H1 (cell line): ENCODE measurements around the gene ST3GAL3. TPM values are rescaled to one million over a fixed set of nuclear protein-coding genes. Genes with fewer than 3 reads are reported as not detected.

Experiments used
- CTCF ChIA-PET: fragments of 300-600 bp; sonication (Branson Sonifier 250); formaldehyde crosslinking; loops from one replicate; lab custom pipeline; 2021; ENCODE audit not compliant: partially characterized antibody; lab: Charles Lee
- POLR2A ChIA-PET: fragments of 300-600 bp; sonication (Branson Sonifier 250); formaldehyde crosslinking; loops from one replicate; lab custom pipeline; 2021; ENCODE audit warnings: inconsistent platforms; ENCODE audit not compliant: partially characterized antibody; lab: Charles Lee
- DNase-seq, 2 experiments: peaks; one replicate each; pipeline versions ENCODE4 v3.0.0 to v3.0.0-alpha.2; 2010 to 2022; ENCODE audit warnings: low spot score in 2 of 2, low read depth in 1 of 2, mixed read lengths in 1 of 2
- FAIRE-seq: peaks from 2 replicates; lab custom pipeline; 2011; peaks lifted over from hg19 to GRCh38; lab: Jason Lieb, UNC
- H2AFZ ChIP-seq: 2 replicates; pipeline ENCODE4 v1.8.1; 2012; ENCODE audit warnings: low read length, inconsistent platforms
- H2AK5ac ChIP-seq: 2 replicates; pipeline ENCODE4 v1.6.1; 2013; ENCODE audit warnings: low read depth, low read length
- H2BK120ac ChIP-seq: replicated peaks from 2 replicates; pipeline ENCODE3; 2013; ENCODE audit warnings: low read depth, low read length, inconsistent platforms
- H2BK12ac ChIP-seq: 2 replicates; pipeline ENCODE4 v1.6.1; 2013; ENCODE audit warnings: low read depth, low read length
- H2BK15ac ChIP-seq: 2 replicates; pipeline ENCODE4 v1.6.1; 2013; ENCODE audit warnings: low read length
- H2BK20ac ChIP-seq: 2 replicates; pipeline ENCODE4 v1.6.1; 2013; ENCODE audit warnings: low read length
- H2BK5ac ChIP-seq: 2 replicates; pipeline ENCODE4 v1.6.1; 2013; ENCODE audit warnings: low read depth, low read length
- H3K14ac ChIP-seq: 2 replicates; pipeline ENCODE4 v1.6.1; 2013; ENCODE audit warnings: inconsistent platforms; ENCODE audit not compliant: insufficient read length
- H3K18ac ChIP-seq: 2 replicates; pipeline ENCODE4 v1.6.1; 2013; ENCODE audit warnings: low read length; ENCODE audit errors: extremely low read depth
- H3K23ac ChIP-seq: 2 replicates; pipeline ENCODE4 v1.6.1; 2013; ENCODE audit warnings: inconsistent platforms; ENCODE audit not compliant: insufficient read length
- H3K23me2 ChIP-seq: 2 replicates; pipeline ENCODE4 v1.6.1; 2013; ENCODE audit warnings: low read depth, low read length
- H3K27ac ChIP-seq: 2 replicates; pipeline ENCODE4 v1.6.1; 2011; ENCODE audit warnings: low read depth, low read length, inconsistent platforms
- H3K27me3 ChIP-seq, 4 experiments: replicated peaks in 1 of 4; 1 replicate in 1 of 4; 2 replicates in 3 of 4; pipeline versions ENCODE4 v1.6.1 to v1.8.1; 2011 to 2013; ENCODE audit warnings: low read length in 3 of 4, mild to moderate bottlenecking in 3 of 4, inconsistent platforms in 2 of 4, mixed read lengths in 2 of 4, moderate library complexity in 1 of 4; ENCODE audit not compliant: control insufficient read depth in 3 of 4, insufficient read depth in 3 of 4; ENCODE audit errors: extremely low read depth in 1 of 4
- H3K36me3 ChIP-seq, 4 experiments: 2 replicates each; pipeline versions ENCODE4 v1.6.1 to v1.8.1; 2011 to 2013; ENCODE audit warnings: mild to moderate bottlenecking in 4 of 4, low read length in 3 of 4, moderate library complexity in 2 of 4, control low read depth in 1 of 4, inconsistent platforms in 1 of 4; ENCODE audit not compliant: insufficient read depth in 4 of 4, control insufficient read depth in 2 of 4
- H3K4ac ChIP-seq: replicated peaks from 2 replicates; pipeline ENCODE3; 2013; ENCODE audit warnings: low read length, low read depth, mixed read lengths, inconsistent platforms; ENCODE audit not compliant: insufficient read length
- H3K4me1 ChIP-seq, 4 experiments: replicated peaks in 1 of 4; 1 replicate in 1 of 4; 2 replicates in 3 of 4; pipeline versions ENCODE4 v1.6.1 to v1.8.1; 2011 to 2013; ENCODE audit warnings: low read length in 3 of 4, inconsistent platforms in 2 of 4, mixed read lengths in 1 of 4; ENCODE audit not compliant: insufficient read depth in 4 of 4, control insufficient read depth in 3 of 4
- H3K4me2 ChIP-seq, 2 experiments: 2 replicates each; pipeline versions ENCODE4 v1.6.1 to v1.8.1; 2011 to 2013; ENCODE audit warnings: low read depth in 2 of 2, low read length in 2 of 2, control low read depth in 1 of 2, inconsistent platforms in 1 of 2, mild to moderate bottlenecking in 1 of 2; ENCODE audit not compliant: insufficient read depth in 1 of 2
- H3K4me3 ChIP-seq, 4 experiments: fragments of 200-600, 300-600 bp in 1 of 4; sonication (generic), shearing (Covaris generic), sonication (Bioruptor Twin) in 1 of 4; 2 replicates each; pipeline versions ENCODE4 v1.5.1 to v1.8.1; 2011 to 2016; ENCODE audit warnings: low read length in 4 of 4, low read depth in 3 of 4, control low read depth in 2 of 4, inconsistent platforms in 2 of 4, mild to moderate bottlenecking in 2 of 4, mixed read lengths in 1 of 4, moderate library complexity in 1 of 4; ENCODE audit not compliant: insufficient read depth in 2 of 4; ENCODE audit errors: extremely low read depth in 1 of 4
- H3K56ac ChIP-seq: replicated peaks from 2 replicates; pipeline ENCODE3; 2013; ENCODE audit warnings: low read depth, mild to moderate bottlenecking, mixed read lengths, low read length, inconsistent platforms; ENCODE audit not compliant: insufficient read length
- H3K79me1 ChIP-seq: 2 replicates; pipeline ENCODE4 v1.6.1; 2013; ENCODE audit warnings: low read depth, low read length, control low read depth
- H3K79me2 ChIP-seq, 2 experiments: 2 replicates each; pipeline versions ENCODE4 v1.6.1 to v1.8.1; 2012 to 2013; ENCODE audit warnings: low read length in 2 of 2, mild to moderate bottlenecking in 2 of 2, inconsistent platforms in 1 of 2; ENCODE audit not compliant: insufficient read depth in 2 of 2, control insufficient read depth in 1 of 2
- H3K9ac ChIP-seq, 4 experiments: replicated peaks in 1 of 4; 1 replicate in 1 of 4; 2 replicates in 3 of 4; pipeline versions ENCODE4 v1.6.1 to v1.8.1; 2011 to 2013; ENCODE audit warnings: low read depth in 3 of 4, low read length in 3 of 4, control low read depth in 2 of 4, mild to moderate bottlenecking in 2 of 4, moderate library complexity in 2 of 4, inconsistent platforms in 1 of 4; ENCODE audit errors: extremely low read depth in 1 of 4
- H3K9me3 ChIP-seq, 2 experiments: 2 replicates each; pipeline versions ENCODE4 v1.6.1 to v1.8.1; 2012 to 2013; ENCODE audit warnings: mild to moderate bottlenecking in 2 of 2, moderate library complexity in 2 of 2, control low read depth in 1 of 2, inconsistent platforms in 1 of 2, low read depth in 1 of 2, low read length in 1 of 2, mixed read lengths in 1 of 2; ENCODE audit not compliant: insufficient read depth in 2 of 2
- H4K20me1 ChIP-seq, 2 experiments: replicated peaks in 1 of 2; 2 replicates each; pipeline versions ENCODE3 to v1.8.1; 2011 to 2013; ENCODE audit warnings: inconsistent platforms in 2 of 2, low read length in 2 of 2, mild to moderate bottlenecking in 1 of 2; ENCODE audit not compliant: insufficient read depth in 2 of 2, control insufficient read depth in 1 of 2
- H4K5ac ChIP-seq: 2 replicates; pipeline ENCODE4 v1.6.1; 2013; ENCODE audit warnings: low read length, low read depth, mixed read lengths, inconsistent platforms; ENCODE audit not compliant: insufficient read length
- H4K8ac ChIP-seq: 2 replicates; pipeline ENCODE4 v1.8.0; 2013; ENCODE audit warnings: mild to moderate bottlenecking, moderate library complexity, low read length, inconsistent platforms; ENCODE audit not compliant: insufficient read depth; ENCODE audit errors: extremely low read depth
- H4K91ac ChIP-seq: replicated peaks from 2 replicates; pipeline ENCODE3; 2013; ENCODE audit warnings: low read length, mixed read lengths, inconsistent platforms; ENCODE audit not compliant: insufficient read length
- HDAC2 ChIP-seq, 2 experiments: fragments of 300-600 bp in 1 of 2; sonication (generic) in 1 of 2; IDR thresholded peaks; 2 replicates each; pipeline ENCODE4 v1.6.1; 2011 to 2012; ENCODE audit warnings: low read depth in 2 of 2, low read length in 2 of 2, mild to moderate bottlenecking in 2 of 2, moderate library complexity in 2 of 2, borderline replicate concordance in 1 of 2, inconsistent platforms in 1 of 2
- HDAC6 ChIP-seq: IDR thresholded peaks from one replicate; pipeline ENCODE4 v1.7.1; 2012; ENCODE audit warnings: low read depth, mild to moderate bottlenecking, inconsistent platforms, low read length, moderate library complexity
- JUN ChIP-seq: IDR thresholded peaks from 2 replicates; pipeline ENCODE4 v1.6.1; 2011; ENCODE audit warnings: low read depth, mild to moderate bottlenecking, improper control_type of control experiment, low read length
- KDM5A ChIP-seq: fragments of 200-600 bp; IDR thresholded peaks from 2 replicates; pipeline ENCODE4 v1.7.1; 2012; ENCODE audit warnings: mild to moderate bottlenecking, low read length, inconsistent platforms, mixed read lengths
- NANOG ChIP-seq: IDR thresholded peaks from 2 replicates; pipeline ENCODE4 v1.6.1; 2011; ENCODE audit warnings: low read length, low read depth, mild to moderate bottlenecking, inconsistent platforms; ENCODE audit not compliant: insufficient read depth, poor library complexity, severe bottlenecking
- RAD21 ChIP-seq, 2 experiments: IDR thresholded peaks in 1 of 2; conservative IDR thresholded peaks in 1 of 2; 2 replicates each; pipeline ENCODE4 v1.6.1; 2011; ENCODE audit warnings: low read depth in 2 of 2, low read length in 2 of 2, improper control_type of control experiment in 1 of 2, inconsistent platforms in 1 of 2, mild to moderate bottlenecking in 1 of 2, moderate library complexity in 1 of 2
- RFX5 ChIP-seq: IDR thresholded peaks from 2 replicates; pipeline ENCODE4 v1.6.1; 2011; ENCODE audit warnings: low read depth, low read length, improper control_type of control experiment, borderline replicate concordance
- RNF2 ChIP-seq: fragments of 200-900, 300-1000 bp; sonication (generic); IDR thresholded peaks from 2 replicates; pipeline ENCODE4 v1.7.1; 2016; ENCODE audit warnings: borderline replicate concordance, low read depth, mild to moderate bottlenecking, antibody characterized with exemption, low read length; ENCODE audit not compliant: poor library complexity, severe bottlenecking; ENCODE audit errors: missing control alignments
- RXRA ChIP-seq: IDR thresholded peaks from 2 replicates; pipeline ENCODE4 v1.6.1; 2011; ENCODE audit warnings: low read depth, mild to moderate bottlenecking, low read length, moderate library complexity; ENCODE audit not compliant: insufficient read depth
- TBP ChIP-seq: IDR thresholded peaks from 2 replicates; pipeline ENCODE4 v1.6.1; 2011; ENCODE audit warnings: low read depth, low read length, improper control_type of control experiment
- ZNF274 ChIP-seq: IDR thresholded peaks from 2 replicates; pipeline ENCODE4 v1.7.0; 2012; ENCODE audit warnings: low read length, borderline replicate concordance; ENCODE audit errors: extremely low read depth
- WGBS, 2 experiments: shearing (Covaris generic) in 1 of 2; methylation state at CpG; one replicate each; pipeline versions ENCODE4 v1.1.6 to v1.1.7; 2013 to 2015; ENCODE audit warnings: low lambda C conversion rate in 2 of 2, mixed read lengths in 2 of 2, inconsistent platforms in 1 of 2, low coverage in 1 of 2, missing lambda C conversion rate in 1 of 2; ENCODE audit not compliant: insufficient replicate concordance in 2 of 2, insufficient coverage in 1 of 2, insufficient read length in 1 of 2; ENCODE audit errors: extremely low coverage in 1 of 2, missing lambda C conversion rate in 1 of 2; 5-methylcytosine and 5-hydroxymethylcytosine counted together
- polyA plus RNA-seq, 7 experiments: library from polyadenylated mRNA; depleted of rRNA in 3 of 7; stranded (reverse) in 5 of 7; unstranded in 2 of 7; fragments of >200 nt in 5 of 7; fragments of 200-250 nt in 2 of 7; gene quantifications; 1 replicate in 5 of 7; 2 replicates in 1 of 7; 4 replicates in 1 of 7; pipeline versions ENCODE4 v1.2.1 to v1.2.3, GENCODE V29; 2011 to 2013; ENCODE audit warnings: missing spikeins in 2 of 7, mixed read lengths in 2 of 7
- total RNA-seq: library from RNA; stranded (reverse); fragmentation: NEBNext Ultra II Directional; extraction: Animal tissue kit (Norgen Biotek cat#: 25700); gene quantifications from 2 replicates; pipeline ENCODE4 v1.2.1, GENCODE V29; 2021
- TF ChIP-seq, protein P1 (sequence below): IDR thresholded peaks from 2 replicates; pipeline ENCODE4 v1.6.1; 2011; ENCODE audit warnings: low read length, improper control_type of control experiment

The ST3GAL3 gene
- total and polyA plus RNA-seq, 2 of the 8 experiments (the other 6 are each of a cell fraction or from before 2014, with no cell fraction given) = 6.8 to 7.0 TPM

DNA sequence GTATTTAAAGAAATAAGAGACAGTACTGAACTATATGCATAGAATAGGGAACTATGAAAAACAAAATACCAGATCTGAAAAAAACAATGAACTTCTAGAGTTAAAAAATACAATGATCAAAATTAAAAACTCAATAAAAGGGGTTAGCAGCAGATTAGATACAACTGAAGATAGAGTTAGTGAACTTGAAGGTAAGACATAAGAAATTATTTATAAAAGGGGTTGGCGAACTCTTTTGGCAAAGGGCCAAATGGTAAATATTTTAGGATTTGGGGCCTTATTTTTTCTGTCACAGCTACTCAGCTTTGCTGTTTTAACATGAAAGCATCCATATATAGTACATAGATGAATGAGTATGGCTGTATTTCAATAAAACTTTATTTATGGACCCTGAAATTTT, 111.4 kb downstream of the ST3GAL3 start:
- no peak overlapping the region for H3K56ac ChIP-seq
- H3K18ac ChIP-seq = no peak overlapping the region
- no peak overlapping the region for H3K23ac ChIP-seq
- no peak overlapping the region for H2BK12ac ChIP-seq
- H3K79me2 ChIP-seq = no peaks in the 10 kb centered on the region
- no peak overlapping the region for H4K8ac ChIP-seq
- no peaks in the 10 kb centered on the region for H3K4me1 ChIP-seq
- no peak overlapping the region for H2BK5ac ChIP-seq
- no peak overlapping the region for H2BK120ac ChIP-seq
- H4K91ac ChIP-seq = no peak overlapping the region
- H3K14ac ChIP-seq = no peak overlapping the region
- POLR2A ChIA-PET = no interaction called here
- no peaks in the 10 kb centered on the region for H3K79me1 ChIP-seq
- H3K27ac ChIP-seq = no peak overlapping the region
- no peak overlapping the region for H4K5ac ChIP-seq
- FAIRE-seq (no peak), DNase-seq (no peak)
- no peak overlapping the region for H2AFZ ChIP-seq
- peaks cover 3% of the 10 kb centered on the region; the same call in 1 of the 2 replicates for H3K23me2 ChIP-seq
- H3K36me3 ChIP-seq = peaks cover 0 to 4% (median 0%) of the 10 kb centered on the region in 4 experiments; a peak in 2 of 8 replicates
- H3K9ac ChIP-seq = no peak overlapping the region
- H3K4me3 ChIP-seq = no peak overlapping the region
- H3K4ac ChIP-seq = no peak overlapping the region
- no peaks in the 10 kb centered on the region for H3K27me3 ChIP-seq
- peaks cover 3% of the 10 kb centered on the region in 2 experiments; a peak in 1 of 4 replicates for H3K9me3 ChIP-seq
- no peak overlapping the region for H2BK15ac ChIP-seq
- no peak overlapping the region for H2AK5ac ChIP-seq
- H2BK20ac ChIP-seq = no peak overlapping the region
- CTCF ChIA-PET = interaction anchor here (1.0 kb wide), 1 partner anchor 63 kb away, joined by 3 read pairs; no protein-coding TSS in a partner anchor
- H4K20me1 ChIP-seq = no peaks in the 10 kb centered on the region
- no peak overlapping the region for H3K4me2 ChIP-seq
- WGBS, 2 experiments = 95% methylated on average over 1 of the region's 1 CpG; no CpG with 5 or more reads in 1 of the 2 experiments
- TF ChIP-seq RXRA = no peak
- TF ChIP-seq HDAC2 (IDR thresholded peaks at IDR 0.05; ENCODE audit: borderline replicate concordance in 1 of 2, low read depth in 2 of 2, low read length in 2 of 2) = no peak
- TF ChIP-seq KDM5A = no peak
- TF ChIP-seq JUN = no peak
- TF ChIP-seq, protein P1, sequence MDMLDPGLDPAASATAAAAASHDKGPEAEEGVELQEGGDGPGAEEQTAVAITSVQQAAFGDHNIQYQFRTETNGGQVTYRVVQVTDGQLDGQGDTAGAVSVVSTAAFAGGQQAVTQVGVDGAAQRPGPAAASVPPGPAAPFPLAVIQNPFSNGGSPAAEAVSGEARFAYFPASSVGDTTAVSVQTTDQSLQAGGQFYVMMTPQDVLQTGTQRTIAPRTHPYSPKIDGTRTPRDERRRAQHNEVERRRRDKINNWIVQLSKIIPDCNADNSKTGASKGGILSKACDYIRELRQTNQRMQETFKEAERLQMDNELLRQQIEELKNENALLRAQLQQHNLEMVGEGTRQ = no peak
- TF ChIP-seq RFX5 = no peak
- no peak for TF ChIP-seq ZNF274
- TF ChIP-seq RNF2 = no peak
- TF ChIP-seq RAD21 (IDR thresholded peaks at IDR 0.05 in 1 of 2, conservative IDR thresholded peaks at IDR 0.05 in 1 of 2; ENCODE audit: low read depth in 2 of 2, low read length in 2 of 2) = no peak
- TF ChIP-seq NANOG = no peak
- TF ChIP-seq TBP = no peak
- no peak for TF ChIP-seq HDAC6
